Measurements from ENCODE around the gene UNC13A. TPM values are rescaled to one million over a fixed set of nuclear protein-coding genes. Genes with fewer than 3 reads are reported as not detected.
A peak's percentile ranks its signal among the peaks of the same experiment; 100 is the strongest.

Gene UNC13A
- total RNA-seq, 4 donors from 2014 or later = 0.38 to 0.83 (median 0.62) TPM

- no peaks in the 10 kb centered on the region for H3K27me3 ChIP-seq
- peak; percentile 51 to 77 (median 73) for DNase-seq
- peak within 1 kb of the TSS; percentile 86 to 97 (median 92) for H3K4me3 ChIP-seq
- H3K9me3 ChIP-seq = no peaks in the 10 kb centered on the region
- peak within 1 kb of the TSS; percentile 62 to 87 (median 76) for H3K27ac ChIP-seq
- H3K4me1 ChIP-seq = peaks cover 8 to 41% (median 15%) of the 10 kb centered on the region in 4 donors
- peaks cover 0 to 11% (median 0%) of the 10 kb centered on the region in 3 donors for H3K36me3 ChIP-seq
- TF ChIP-seq POLR2A (IDR thresholded peaks at IDR 0.05) = peak; percentile 52 to 72
- no peak for TF ChIP-seq CTCF (IDR thresholded peaks at IDR 0.05)
Observed at GRCh38 chr19:17718947-17719711, 31.0 kb upstream of the UNC13A start, which contains the start of gene MAP1S. Gene MAP1S, plus strand, starts transcription at chr19:17719480. Its CDS starts 23 bp downstream, at chr19:17719503.

- no peak for DNase-seq
- Histone ChIP-seq H3K27me3 (no peaks in the 10 kb centered on the region), H3K4me3 (no peak overlapping the region), H3K36me3 (peaks cover 0 to 5% (median 0%) of the 10 kb centered on the region in 3 donors), H3K4me1 (peaks cover 8 to 41% (median 15%) of the 10 kb centered on the region in 4 donors), H3K9me3 (no peaks in the 10 kb centered on the region), H3K27ac (no peak overlapping the region)
- TF ChIP-seq CTCF (IDR thresholded peaks at IDR 0.05) = no peak
- TF ChIP-seq POLR2A (IDR thresholded peaks at IDR 0.05) = no peak
Observed at GRCh38 chr19:17718550-17718946, 30.4 kb upstream of the UNC13A start.

GRCh38 chr19:17716309-17716929 is 28.3 kb upstream of the UNC13A start:
- no peak for DNase-seq
- no peaks in the 10 kb centered on the region for H3K27me3 ChIP-seq
- H3K4me3 ChIP-seq = no peak overlapping the region
- H3K9me3 ChIP-seq = no peaks in the 10 kb centered on the region
- TF ChIP-seq POLR2A (IDR thresholded peaks at IDR 0.05) (no peak), CTCF (IDR thresholded peaks at IDR 0.05) (no peak)
- H3K27ac ChIP-seq = no peak overlapping the region
- H3K4me1 ChIP-seq = peaks cover 8 to 26% (median 11%) of the 10 kb centered on the region in 4 donors
- H3K36me3 ChIP-seq = no peaks in the 10 kb centered on the region

GRCh38 chr19:17711851-17712250 is 23.7 kb upstream of the UNC13A start:
- TF ChIP-seq CTCF (IDR thresholded peaks at IDR 0.05) (no peak), POLR2A (IDR thresholded peaks at IDR 0.05) (no peak)
- no peak overlapping the region for H3K27ac ChIP-seq
- no peaks in the 10 kb centered on the region for H3K36me3 ChIP-seq
- H3K4me3 ChIP-seq = no peak overlapping the region
- H3K4me1 ChIP-seq = no peaks in the 10 kb centered on the region
- no peak for DNase-seq
- no peaks in the 10 kb centered on the region for H3K27me3 ChIP-seq
- H3K9me3 ChIP-seq = no peaks in the 10 kb centered on the region

- no peaks in the 10 kb centered on the region for H3K27me3 ChIP-seq
- no peak for TF ChIP-seq POLR2A (IDR thresholded peaks at IDR 0.05)
- TF ChIP-seq CTCF (IDR thresholded peaks at IDR 0.05) = no peak
Observed at GRCh38 chr19:17706750-17707181, 18.6 kb upstream of the UNC13A start.

More at GRCh38 chr19:17706750-17707181, 18.6 kb upstream of the UNC13A start:
- H3K36me3 ChIP-seq = no peaks in the 10 kb centered on the region
- no peak for DNase-seq
- H3K4me3 ChIP-seq = no peak overlapping the region
- H3K9me3 ChIP-seq = no peaks in the 10 kb centered on the region
- H3K27ac ChIP-seq = no peak overlapping the region
- no peaks in the 10 kb centered on the region for H3K4me1 ChIP-seq
